ENCODE data around the gene ADAM15.
A peak's percentile ranks its signal among the peaks of the same experiment; 100 is the strongest.

The ADAM15 gene

GRCh38 chr1:155061381-155062150, 10.4 kb downstream of the ADAM15 start:
- H3K4me3 ChIP-seq (replicated peaks; ENCODE audit: low read depth, low read length), result no peak overlapping the region
- peak; percentile 99 for TF ChIP-seq CTCF (IDR thresholded peaks at IDR 0.05; ENCODE audit: low read depth, low read length, missing control alignments)
- no peak for DNase-seq (ENCODE audit: extremely low read depth, low read depth)

GRCh38 chr1:155062151-155062686, 11.1 kb downstream of the ADAM15 start:
- no peak for TF ChIP-seq CTCF (IDR thresholded peaks at IDR 0.05; ENCODE audit: low read depth, low read length, missing control alignments)
- H3K4me3 ChIP-seq (replicated peaks; ENCODE audit: low read depth, low read length), result no peak overlapping the region
- DNase-seq (ENCODE audit: extremely low read depth, low read depth), result no peak

GRCh38 chr1:155062702-155063411, 11.7 kb downstream of the ADAM15 start:
- DNase-seq (ENCODE audit: extremely low read depth, low read depth), result no peak
- H3K4me3 ChIP-seq (replicated peaks; ENCODE audit: low read depth, low read length), result peak overlapping the region; percentile 55
- TF ChIP-seq CTCF (IDR thresholded peaks at IDR 0.05; ENCODE audit: low read depth, low read length, missing control alignments), result peak; percentile 64

GRCh38 chr1:155063550-155064110, 12.5 kb downstream of the ADAM15 start, which contains the start of gene EFNA4:
EFNA4 (plus strand) TSS chr1:155063740; CDS start chr1:155063824, 84 bp downstream.
- no peak for DNase-seq (ENCODE audit: extremely low read depth, low read depth)
- TF ChIP-seq CTCF (IDR thresholded peaks at IDR 0.05; ENCODE audit: low read depth, low read length, missing control alignments), result no peak

GRCh38 chr1:155064111-155064831, 13.2 kb downstream of the ADAM15 start:
- H3K4me3 ChIP-seq (replicated peaks; ENCODE audit: low read depth, low read length), result peak overlapping the region; percentile 55
- DNase-seq (ENCODE audit: extremely low read depth, low read depth), result no peak
- no peak for TF ChIP-seq CTCF (IDR thresholded peaks at IDR 0.05; ENCODE audit: low read depth, low read length, missing control alignments)

More at GRCh38 chr1:155063550-155064110, 12.5 kb downstream of the ADAM15 start, which contains the start of gene EFNA4:
- H3K4me3 ChIP-seq (replicated peaks; ENCODE audit: low read depth, low read length), result peak within 1 kb of the TSS; percentile 55

- no peak for DNase-seq (ENCODE audit: extremely low read depth, low read depth)
- H3K4me3 ChIP-seq (replicated peaks; ENCODE audit: low read depth, low read length), result no peak overlapping the region; the same call in 1 of the 2 replicates
- no peak for TF ChIP-seq CTCF (IDR thresholded peaks at IDR 0.05; ENCODE audit: low read depth, low read length, missing control alignments)
Observed at GRCh38 chr1:155064832-155065429, 13.8 kb downstream of the ADAM15 start.
